Measurements from ENCODE around the gene C6orf136.
"Not testable (repeated sequence)": the region's sequence is repeated elsewhere in the genome, so short reads cannot be mapped to it uniquely, and the experiment has no call there.

The C6orf136 gene, protein sequence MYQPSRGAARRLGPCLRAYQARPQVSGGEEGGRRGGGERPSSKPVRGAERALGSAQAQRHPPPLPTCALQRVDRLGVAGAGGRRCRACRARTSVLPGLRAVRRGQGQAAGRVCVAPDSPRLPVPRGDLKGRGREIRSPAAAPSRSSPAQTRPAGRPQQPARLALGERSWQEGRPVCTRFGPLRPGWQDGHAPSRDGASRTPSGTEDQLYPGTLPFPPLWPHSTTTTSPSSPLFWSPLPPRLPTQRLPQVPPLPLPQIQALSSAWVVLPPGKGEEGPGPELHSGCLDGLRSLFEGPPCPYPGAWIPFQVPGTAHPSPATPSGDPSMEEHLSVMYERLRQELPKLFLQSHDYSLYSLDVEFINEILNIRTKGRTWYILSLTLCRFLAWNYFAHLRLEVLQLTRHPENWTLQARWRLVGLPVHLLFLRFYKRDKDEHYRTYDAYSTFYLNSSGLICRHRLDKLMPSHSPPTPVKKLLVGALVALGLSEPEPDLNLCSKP

DNA sequence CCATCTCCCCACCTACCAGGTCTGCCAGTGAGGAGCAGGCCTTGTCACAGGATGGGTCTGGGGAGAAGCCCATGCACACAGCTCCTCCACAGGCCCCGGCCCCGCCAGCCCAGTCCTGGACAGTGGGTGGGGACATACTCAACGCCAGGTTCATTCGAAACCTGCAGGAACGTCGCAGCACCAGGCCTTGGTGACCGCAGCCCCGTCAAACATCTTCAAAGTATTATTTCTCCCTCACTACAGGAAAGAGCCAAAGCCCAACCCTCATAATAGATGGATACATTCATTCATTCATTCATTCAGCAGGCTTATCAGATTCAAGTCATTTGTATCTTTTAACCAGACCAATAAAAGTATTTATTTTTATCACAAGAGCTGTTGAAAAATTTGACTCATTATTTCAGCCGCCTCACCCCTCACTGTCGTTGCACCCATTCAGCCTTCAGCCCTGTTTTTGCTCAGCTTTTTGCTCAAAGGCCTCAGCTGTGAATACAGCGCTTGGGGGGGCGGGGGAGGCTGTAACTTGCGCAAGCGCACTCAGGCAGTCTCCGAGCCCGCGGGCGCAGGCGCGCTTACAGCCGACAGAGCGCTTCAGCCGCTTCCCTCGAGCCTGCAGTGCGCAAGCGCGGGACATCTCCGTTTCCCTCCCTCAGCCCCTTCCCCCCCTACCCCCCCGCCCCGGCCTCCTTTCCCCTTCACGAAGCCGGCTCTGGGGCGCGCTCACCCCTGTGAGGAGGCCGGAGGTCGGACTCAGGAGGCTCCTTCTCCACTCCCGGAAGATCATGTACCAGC is at the start of gene C6orf136:
C6orf136 (plus strand) TSS at position 684 of the 792 bp plus-strand sequence; CDS start at position 783, 99 bp downstream.
- H3K4me3 ChIP-seq (ENCODE audit: low read length), result peak within 1 kb of the TSS; percentile 71
- DNase-seq (ENCODE audit: low read depth), result peak; percentile 93
- TF ChIP-seq, protein P1, sequence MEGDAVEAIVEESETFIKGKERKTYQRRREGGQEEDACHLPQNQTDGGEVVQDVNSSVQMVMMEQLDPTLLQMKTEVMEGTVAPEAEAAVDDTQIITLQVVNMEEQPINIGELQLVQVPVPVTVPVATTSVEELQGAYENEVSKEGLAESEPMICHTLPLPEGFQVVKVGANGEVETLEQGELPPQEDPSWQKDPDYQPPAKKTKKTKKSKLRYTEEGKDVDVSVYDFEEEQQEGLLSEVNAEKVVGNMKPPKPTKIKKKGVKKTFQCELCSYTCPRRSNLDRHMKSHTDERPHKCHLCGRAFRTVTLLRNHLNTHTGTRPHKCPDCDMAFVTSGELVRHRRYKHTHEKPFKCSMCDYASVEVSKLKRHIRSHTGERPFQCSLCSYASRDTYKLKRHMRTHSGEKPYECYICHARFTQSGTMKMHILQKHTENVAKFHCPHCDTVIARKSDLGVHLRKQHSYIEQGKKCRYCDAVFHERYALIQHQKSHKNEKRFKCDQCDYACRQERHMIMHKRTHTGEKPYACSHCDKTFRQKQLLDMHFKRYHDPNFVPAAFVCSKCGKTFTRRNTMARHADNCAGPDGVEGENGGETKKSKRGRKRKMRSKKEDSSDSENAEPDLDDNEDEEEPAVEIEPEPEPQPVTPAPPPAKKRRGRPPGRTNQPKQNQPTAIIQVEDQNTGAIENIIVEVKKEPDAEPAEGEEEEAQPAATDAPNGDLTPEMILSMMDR (IDR thresholded peaks at IDR 0.05; ENCODE audit: insufficient read depth, low read depth, low read length, missing control alignments), result no peak

DNA sequence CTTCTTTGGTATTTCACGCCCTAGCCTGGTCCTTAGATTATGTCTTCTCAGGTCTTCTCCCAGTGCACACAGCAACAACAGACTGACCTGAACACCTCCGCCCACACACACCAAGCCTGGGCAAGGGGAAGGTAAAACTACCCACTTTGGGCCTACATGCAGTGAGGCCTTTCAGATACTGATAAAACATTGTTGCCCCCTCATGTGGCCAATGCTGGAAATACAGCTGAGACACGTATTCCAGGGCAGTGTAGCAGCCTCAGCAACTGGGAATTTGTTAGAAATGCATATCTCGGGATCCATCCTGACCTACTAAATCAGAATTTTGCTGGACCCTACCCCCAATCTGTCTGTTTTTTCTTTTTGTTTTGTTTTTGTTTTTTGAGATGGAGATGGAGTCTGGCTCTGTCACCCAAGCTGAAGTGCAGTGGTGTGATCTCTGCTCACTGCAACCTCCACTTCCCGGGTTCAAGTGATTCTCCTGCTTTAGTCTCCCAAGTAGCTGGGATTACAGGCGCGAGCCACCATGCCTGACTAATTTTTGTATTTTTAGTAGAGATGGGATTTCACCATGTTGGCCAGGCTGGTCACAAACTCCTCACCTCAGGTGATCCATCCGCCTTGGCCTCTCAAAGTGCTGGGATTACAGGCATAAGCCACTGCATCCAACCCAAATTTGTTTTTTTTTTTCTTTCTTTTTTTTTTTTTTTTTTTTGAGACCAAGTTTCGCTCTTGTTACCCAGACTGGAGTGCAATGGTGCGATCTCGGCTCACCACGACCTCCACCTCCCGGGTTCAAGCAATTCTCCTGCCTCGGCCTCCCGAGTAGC is 49.4 kb upstream of the C6orf136 start:
- DNase-seq (ENCODE audit: low read depth), result peak; percentile 83
- TF ChIP-seq, protein P1 (IDR thresholded peaks at IDR 0.05; ENCODE audit: insufficient read depth, low read depth, low read length, missing control alignments), result peak; percentile 87
- H3K4me3 ChIP-seq (ENCODE audit: low read length), result not testable (repeated sequence)

DNA sequence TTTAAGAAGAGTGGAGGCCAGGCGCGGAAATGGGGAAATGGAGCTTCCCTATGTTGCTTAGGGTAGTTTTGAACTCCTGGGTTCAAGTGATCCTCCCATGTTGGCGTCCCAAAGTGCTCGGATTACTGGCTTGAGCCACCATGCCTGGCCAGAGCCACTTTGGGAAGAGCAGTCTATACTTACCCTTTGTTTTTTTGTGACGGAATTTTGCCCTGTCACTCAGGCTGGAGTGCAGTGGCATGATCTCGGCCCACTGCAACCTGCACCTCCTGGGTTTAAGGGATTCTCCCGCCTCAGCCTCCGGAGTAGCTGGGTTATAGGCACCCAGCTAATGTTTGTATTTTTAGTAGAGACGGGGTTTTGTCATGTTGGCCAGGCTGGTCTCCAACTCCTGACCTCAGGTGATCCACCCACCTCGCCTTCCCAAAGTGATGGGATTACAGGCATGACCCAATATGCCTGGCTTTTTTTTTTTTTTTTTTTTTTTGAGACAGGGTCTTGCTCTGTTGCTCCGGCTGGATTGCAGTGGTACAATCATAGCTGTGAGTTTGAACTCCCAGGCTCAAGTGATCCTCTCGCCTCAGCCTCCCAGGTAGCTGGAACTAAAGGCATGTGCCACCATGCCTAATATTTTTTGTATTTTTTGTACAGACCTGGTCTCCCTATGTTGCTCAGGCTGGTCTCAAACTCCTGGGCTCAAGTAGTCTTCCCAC is 47.9 kb upstream of the C6orf136 start:
- TF ChIP-seq, protein P1 (IDR thresholded peaks at IDR 0.05; ENCODE audit: insufficient read depth, low read depth, low read length, missing control alignments), result no peak
- DNase-seq (ENCODE audit: low read depth), result no peak
- no peak overlapping the region for H3K4me3 ChIP-seq (ENCODE audit: low read length)

DNA sequence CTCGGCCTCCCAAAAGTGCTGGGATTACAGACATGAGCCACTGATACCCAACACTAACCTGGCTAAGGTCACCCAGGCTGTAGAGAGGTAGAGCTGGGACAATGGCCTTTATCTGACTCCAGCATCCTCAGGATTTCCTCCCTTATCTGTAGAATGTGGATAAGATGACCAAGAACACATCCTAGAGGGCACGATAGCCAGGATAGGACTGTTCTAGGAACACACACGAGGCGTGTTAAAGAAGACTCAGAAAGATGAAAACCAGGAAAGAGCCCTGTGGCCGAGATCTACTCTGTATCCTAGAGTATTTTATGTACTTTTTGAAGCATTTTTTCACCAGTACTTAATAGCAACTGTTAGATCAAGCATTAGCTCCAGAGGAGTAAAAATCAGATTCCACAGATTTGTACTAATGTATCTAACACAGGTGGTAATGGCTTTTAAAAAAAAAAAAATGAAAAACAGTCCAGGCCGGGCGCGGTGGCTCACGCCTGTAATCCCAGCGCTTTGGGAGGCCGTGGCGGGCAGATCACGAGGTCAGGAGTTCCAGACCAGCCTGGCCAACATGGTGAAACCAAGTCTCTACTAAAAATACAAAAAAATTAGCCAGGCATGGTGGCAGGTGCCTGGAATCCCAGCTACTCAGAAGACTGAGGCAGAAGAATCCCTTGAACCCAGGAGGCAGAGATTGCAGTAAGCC is 47.2 kb upstream of the C6orf136 start:
- no peak overlapping the region for H3K4me3 ChIP-seq (ENCODE audit: low read length)
- no peak for DNase-seq (ENCODE audit: low read depth)
- TF ChIP-seq, protein P1 (IDR thresholded peaks at IDR 0.05; ENCODE audit: insufficient read depth, low read depth, low read length, missing control alignments), result no peak

DNA sequence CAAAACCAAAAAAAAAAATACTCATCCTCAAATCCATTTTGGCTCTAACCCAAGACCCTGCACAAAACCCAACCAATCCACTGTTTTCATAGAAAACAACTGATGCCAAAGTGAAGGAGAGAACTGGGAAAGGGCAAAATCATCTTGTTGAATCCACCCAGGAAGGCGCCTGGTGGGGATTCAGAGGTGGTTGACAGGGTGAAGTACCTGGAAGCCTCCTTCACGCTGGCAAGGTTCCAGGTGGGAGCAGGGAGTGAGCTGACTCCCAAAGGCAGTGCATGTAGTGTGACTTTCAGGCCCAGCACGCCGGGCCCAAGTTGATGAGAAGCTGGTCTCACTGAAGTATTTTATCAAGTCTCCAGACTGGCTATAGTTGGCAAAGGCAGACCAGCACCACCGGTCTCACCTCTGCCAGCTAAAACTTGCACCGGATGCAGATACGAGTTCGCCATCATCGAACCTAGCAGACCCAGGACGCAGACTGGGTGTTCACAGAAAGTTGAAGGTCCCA is 46.4 kb upstream of the C6orf136 start:
- TF ChIP-seq, protein P1 (IDR thresholded peaks at IDR 0.05; ENCODE audit: insufficient read depth, low read depth, low read length, missing control alignments), result no peak
- no peak overlapping the region for H3K4me3 ChIP-seq (ENCODE audit: low read length)
- no peak for DNase-seq (ENCODE audit: low read depth)
